Measurements from ENCODE around the gene KIAA0930.

The KIAA0930 gene

GRCh38 chr22:45205276-45205925, 35.3 kb downstream of the KIAA0930 start:
- H3K4me3 Mint-ChIP-seq, result no peak overlapping the region
- peak overlapping the region; percentile 18 for H3K27ac Mint-ChIP-seq
- no peaks in the 10 kb centered on the region for H3K36me3 Mint-ChIP-seq
- DNase-seq (ENCODE audit: low spot score in 2 of 2) (no peak), ATAC-seq (no peak)
- H3K9me3 Mint-ChIP-seq, result no peaks in the 10 kb centered on the region
- H3K4me1 Mint-ChIP-seq, result peaks cover 10% of the 10 kb centered on the region

GRCh38 chr22:45204819-45205218, 35.9 kb downstream of the KIAA0930 start:
- ATAC-seq (no peak), DNase-seq (ENCODE audit: low spot score in 2 of 2) (no peak)
- no peak overlapping the region for H3K4me3 Mint-ChIP-seq
- no peaks in the 10 kb centered on the region for H3K9me3 Mint-ChIP-seq
- H3K36me3 Mint-ChIP-seq, result no peaks in the 10 kb centered on the region
- H3K4me1 Mint-ChIP-seq, result peaks cover 7% of the 10 kb centered on the region
- H3K27ac Mint-ChIP-seq, result peak overlapping the region; percentile 18

GRCh38 chr22:45204241-45204640, 36.5 kb downstream of the KIAA0930 start:
- no peak overlapping the region for H3K4me3 Mint-ChIP-seq
- H3K4me1 Mint-ChIP-seq, result peaks cover under 1% of the 10 kb centered on the region
- H3K27ac Mint-ChIP-seq, result no peak overlapping the region
- no peak for ATAC-seq
- H3K9me3 Mint-ChIP-seq, result no peaks in the 10 kb centered on the region
- H3K36me3 Mint-ChIP-seq, result peaks cover 5% of the 10 kb centered on the region
- DNase-seq (ENCODE audit: low spot score in 2 of 2), result no peak

GRCh38 chr22:45203150-45203951, 37.3 kb downstream of the KIAA0930 start:
- peaks cover 12% of the 10 kb centered on the region for H3K36me3 Mint-ChIP-seq
- no peaks in the 10 kb centered on the region for H3K9me3 Mint-ChIP-seq
- H3K27ac Mint-ChIP-seq, result no peak overlapping the region
- no peak for DNase-seq (ENCODE audit: low spot score in 2 of 2)
- H3K4me3 Mint-ChIP-seq, result no peak overlapping the region
- ATAC-seq, result no peak
- H3K4me1 Mint-ChIP-seq, result no peaks in the 10 kb centered on the region

GRCh38 chr22:45202333-45203149, 38.2 kb downstream of the KIAA0930 start:
- ATAC-seq, result no peak
- Mint-ChIP-seq H3K36me3 (peaks cover 18% of the 10 kb centered on the region), H3K4me3 (no peak overlapping the region), H3K27ac (peak overlapping the region; percentile 46), H3K4me1 (no peaks in the 10 kb centered on the region), H3K9me3 (no peaks in the 10 kb centered on the region)
- DNase-seq (ENCODE audit: low spot score in 2 of 2), result no peak

- no peak for ATAC-seq
- no peaks in the 10 kb centered on the region for H3K4me1 Mint-ChIP-seq
- H3K36me3 Mint-ChIP-seq, result peaks cover 18% of the 10 kb centered on the region
- H3K27ac Mint-ChIP-seq, result peak overlapping the region; percentile 46
- no peak overlapping the region for H3K4me3 Mint-ChIP-seq
- no peak for DNase-seq (ENCODE audit: low spot score in 2 of 2)
- H3K9me3 Mint-ChIP-seq, result no peaks in the 10 kb centered on the region
These were observed 38.9 kb downstream of the KIAA0930 start for GRCh38 chr22:45201678-45202332.

GRCh38 chr22:45200860-45201511, 39.7 kb downstream of the KIAA0930 start:
- H3K27ac Mint-ChIP-seq, result peak overlapping the region; percentile 46
- no peak overlapping the region for H3K4me3 Mint-ChIP-seq
- peaks cover 21% of the 10 kb centered on the region for H3K36me3 Mint-ChIP-seq
- ATAC-seq, result no peak
- H3K9me3 Mint-ChIP-seq, result no peaks in the 10 kb centered on the region
- no peaks in the 10 kb centered on the region for H3K4me1 Mint-ChIP-seq
- DNase-seq (ENCODE audit: low spot score in 2 of 2), result no peak

GRCh38 chr22:45200230-45200629, 40.5 kb downstream of the KIAA0930 start:
- H3K27ac Mint-ChIP-seq, result no peak overlapping the region
- H3K9me3 Mint-ChIP-seq, result no peaks in the 10 kb centered on the region
- H3K4me3 Mint-ChIP-seq, result no peak overlapping the region
- H3K36me3 Mint-ChIP-seq, result peaks cover 27% of the 10 kb centered on the region
- no peak for DNase-seq (ENCODE audit: low spot score in 2 of 2)
- ATAC-seq, result no peak
- H3K4me1 Mint-ChIP-seq, result no peaks in the 10 kb centered on the region

- Mint-ChIP-seq H3K4me1 (no peaks in the 10 kb centered on the region), H3K4me3 (no peak overlapping the region), H3K9me3 (no peaks in the 10 kb centered on the region), H3K27ac (no peak overlapping the region), H3K36me3 (peaks cover 27% of the 10 kb centered on the region)
- ATAC-seq (no peak), DNase-seq (ENCODE audit: low spot score in 2 of 2) (no peak)
These were observed 41.0 kb downstream of the KIAA0930 start for GRCh38 chr22:45199723-45200122.

- Mint-ChIP-seq H3K9me3 (no peaks in the 10 kb centered on the region), H3K4me3 (no peak overlapping the region), H3K27ac (no peak overlapping the region), H3K36me3 (peaks cover 27% of the 10 kb centered on the region), H3K4me1 (no peaks in the 10 kb centered on the region)
- ATAC-seq (no peak), DNase-seq (ENCODE audit: low spot score in 2 of 2) (no peak)
These were observed 42.3 kb downstream of the KIAA0930 start for GRCh38 chr22:45198463-45198795.

GRCh38 chr22:45197606-45198462, 42.9 kb downstream of the KIAA0930 start:
- Mint-ChIP-seq H3K27ac (no peak overlapping the region), H3K9me3 (no peaks in the 10 kb centered on the region), H3K4me1 (no peaks in the 10 kb centered on the region), H3K36me3 (peaks cover 27% of the 10 kb centered on the region), H3K4me3 (no peak overlapping the region)
- DNase-seq (ENCODE audit: low spot score in 2 of 2) (no peak), ATAC-seq (no peak)

- no peaks in the 10 kb centered on the region for H3K4me1 Mint-ChIP-seq
- H3K36me3 Mint-ChIP-seq, result peaks cover 27% of the 10 kb centered on the region
- DNase-seq (ENCODE audit: low spot score in 2 of 2) (no peak), ATAC-seq (no peak)
- no peak overlapping the region for H3K27ac Mint-ChIP-seq
- no peak overlapping the region for H3K4me3 Mint-ChIP-seq
- no peaks in the 10 kb centered on the region for H3K9me3 Mint-ChIP-seq
These were observed 43.6 kb downstream of the KIAA0930 start for GRCh38 chr22:45196926-45197605.

- Mint-ChIP-seq H3K36me3 (peaks cover 27% of the 10 kb centered on the region), H3K9me3 (no peaks in the 10 kb centered on the region), H3K4me3 (no peak overlapping the region), H3K4me1 (no peaks in the 10 kb centered on the region), H3K27ac (no peak overlapping the region)
- DNase-seq (ENCODE audit: low spot score in 2 of 2) (no peak), ATAC-seq (no peak)
These were observed 44.4 kb downstream of the KIAA0930 start for GRCh38 chr22:45196308-45196707.

- H3K4me3 Mint-ChIP-seq, result no peak overlapping the region
- peaks cover 27% of the 10 kb centered on the region for H3K36me3 Mint-ChIP-seq
These were observed 45.1 kb downstream of the KIAA0930 start for GRCh38 chr22:45195616-45196015.

More at GRCh38 chr22:45195616-45196015, 45.1 kb downstream of the KIAA0930 start:
- DNase-seq (ENCODE audit: low spot score in 2 of 2) (no peak), ATAC-seq (no peak)
- no peak overlapping the region for H3K27ac Mint-ChIP-seq
- no peaks in the 10 kb centered on the region for H3K4me1 Mint-ChIP-seq
- no peaks in the 10 kb centered on the region for H3K9me3 Mint-ChIP-seq
